GM19023 (cell line): ENCODE data around the gene EFCAB7.

Source experiments
- ATAC-seq: cut with Tn5 transposase; IDR thresholded peaks from one replicate; pipeline ENCODE4 v1.9.1; 2021; ENCODE audit warnings: mild to moderate bottlenecking, moderate library complexity; ENCODE audit not compliant: unreplicated experiment

The EFCAB7 gene

DNA sequence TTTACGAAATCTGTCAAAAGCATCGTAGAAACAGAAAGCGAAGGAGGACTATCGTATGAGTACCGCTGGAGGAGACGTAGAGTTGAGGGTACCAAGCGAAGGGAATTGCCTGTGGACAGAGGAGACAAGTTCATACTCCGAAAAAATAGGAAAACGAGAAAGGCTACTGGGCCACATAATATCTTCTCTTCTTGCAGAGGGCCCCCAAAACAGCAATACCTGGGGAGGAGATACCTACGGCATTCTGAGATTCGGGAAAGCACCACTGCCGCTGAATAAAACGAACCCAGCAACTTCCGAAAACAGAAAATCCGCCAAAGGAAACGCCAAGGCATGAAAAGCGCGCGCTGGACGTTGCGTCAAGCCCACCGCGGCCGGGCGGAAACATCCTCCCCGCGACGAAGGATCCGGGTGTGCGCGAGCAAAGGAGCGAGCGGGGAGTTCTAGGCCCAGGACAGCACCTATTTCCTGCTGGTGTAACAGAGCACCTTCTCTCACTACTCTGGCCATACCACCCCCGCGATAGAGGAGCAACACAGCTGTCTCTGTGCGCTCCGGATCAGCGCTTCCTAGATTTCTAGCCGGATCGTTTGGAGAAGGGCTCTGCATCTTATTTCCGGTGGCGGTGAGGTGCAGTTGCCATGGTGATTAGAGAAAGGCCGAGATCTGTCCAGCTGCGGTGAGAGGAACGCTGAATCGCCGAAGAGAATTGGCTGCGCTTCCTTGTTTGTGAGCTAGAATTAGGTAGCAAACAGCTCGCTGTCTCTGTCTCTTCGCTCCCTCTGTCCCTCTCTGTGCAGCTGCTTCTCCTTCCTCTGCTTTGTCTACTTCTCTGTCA is at the start of gene EFCAB7, which contains the start of gene ITGB3BP:
Gene EFCAB7 (plus strand): TSS at position 635 of the 838 bp plus-strand sequence. CDS start 2,048 bp downstream, outside the sequence.
Gene ITGB3BP (minus strand): TSS at position 335 of the 838 bp plus-strand sequence. CDS start 92 bp downstream, at position 243.
- peak; percentile 88 for ATAC-seq

- ATAC-seq = no peak
These were observed 47.6 kb upstream of the EFCAB7 start for GRCh38 chr1:63475761-63476160.

GRCh38 chr1:63480057-63480456 is 43.3 kb upstream of the EFCAB7 start:
- ATAC-seq = no peak

DNA sequence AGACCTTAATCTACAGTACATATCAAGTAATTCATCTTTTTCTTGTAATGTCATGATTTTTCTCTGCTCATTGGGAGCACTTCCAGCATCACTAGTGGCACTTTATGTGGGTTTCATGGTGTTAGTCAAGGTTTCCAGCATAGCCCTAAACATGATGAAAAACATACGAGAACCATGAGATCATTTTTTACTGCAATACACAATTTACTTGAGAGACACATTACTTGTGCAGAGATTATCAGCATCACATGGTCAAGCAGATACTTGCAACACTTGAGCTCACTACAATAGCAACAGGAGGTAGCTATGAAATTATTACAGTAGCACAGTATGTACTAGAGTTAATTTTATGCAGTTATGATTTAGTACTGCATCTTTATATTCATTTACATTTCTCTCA is 36.7 kb upstream of the EFCAB7 start:
- no peak for ATAC-seq

GRCh38 chr1:63487336-63488065 is 35.8 kb upstream of the EFCAB7 start:
- ATAC-seq = no peak

DNA sequence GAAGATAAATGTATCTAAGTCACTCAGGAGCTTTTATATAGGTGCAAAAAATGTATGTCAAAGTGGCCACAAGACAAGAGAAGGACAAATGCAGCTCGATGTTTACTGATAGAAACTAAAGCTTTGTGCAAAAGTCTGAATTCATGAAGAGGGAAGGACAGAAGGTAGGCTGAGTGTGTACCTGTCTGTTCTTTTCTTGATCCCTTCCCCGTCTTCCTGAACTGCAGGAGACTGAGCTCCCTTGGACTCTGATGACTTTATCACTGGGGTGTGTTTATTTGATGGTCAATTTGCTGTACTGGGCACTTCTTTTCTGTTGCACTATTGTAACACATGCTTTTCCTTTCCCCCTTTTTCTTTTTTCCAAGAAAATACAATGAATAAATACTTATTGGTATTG is 25.7 kb upstream of the EFCAB7 start:
- ATAC-seq = no peak

GRCh38 chr1:63498106-63498505 is 25.2 kb upstream of the EFCAB7 start:
- no peak for ATAC-seq

- no peak for ATAC-seq
These were observed 22.1 kb upstream of the EFCAB7 start for GRCh38 chr1:63501256-63501655.

GRCh38 chr1:63506782-63507181 is 16.5 kb upstream of the EFCAB7 start:
- ATAC-seq = no peak

DNA sequence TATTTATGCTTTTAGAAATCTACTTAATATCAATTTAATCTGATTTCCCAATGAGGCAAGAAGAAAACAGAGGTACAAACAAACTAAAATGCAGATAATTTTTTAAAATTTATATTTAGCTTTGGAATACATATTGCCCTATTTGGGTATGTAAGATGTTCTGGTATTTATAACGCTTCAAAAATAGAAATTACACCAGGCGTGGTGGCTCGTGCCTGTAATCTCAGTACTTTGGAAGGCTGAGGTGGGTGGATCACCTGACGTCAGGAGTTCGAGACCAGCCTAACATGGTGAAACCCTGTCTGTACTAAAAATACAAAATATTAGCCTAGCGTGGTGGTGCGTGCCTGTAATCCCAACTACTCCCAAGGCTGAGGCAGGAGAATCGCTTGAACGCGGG is 13.6 kb upstream of the EFCAB7 start:
- ATAC-seq = no peak

GRCh38 chr1:63512584-63512983 is 10.7 kb upstream of the EFCAB7 start:
- ATAC-seq = no peak

- no peak for ATAC-seq
These were observed 6.7 kb upstream of the EFCAB7 start for GRCh38 chr1:63516629-63517028.

- ATAC-seq = peak; percentile 16
These were observed 413 bp downstream of the EFCAB7 start for GRCh38 chr1:63523738-63524137.

DNA sequence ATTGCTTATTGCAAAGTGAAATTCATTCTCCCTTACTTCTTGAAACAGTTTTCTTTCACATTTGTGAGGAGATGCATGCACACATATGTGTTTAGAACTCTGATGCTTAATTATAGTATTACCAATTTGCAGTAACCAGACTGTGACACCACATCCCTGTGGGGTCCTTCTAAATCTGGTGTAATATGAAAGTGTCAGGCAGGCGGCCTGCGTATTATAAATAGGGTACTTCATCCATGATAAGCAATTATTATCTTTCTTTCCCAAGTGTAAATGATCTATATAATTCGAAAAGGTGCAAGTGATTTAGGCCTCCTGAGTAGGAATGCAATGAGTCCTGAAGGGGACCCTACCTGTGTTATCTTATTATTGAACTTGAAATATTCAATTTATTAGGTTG is 876 bp downstream of the EFCAB7 start:
- no peak for ATAC-seq

DNA sequence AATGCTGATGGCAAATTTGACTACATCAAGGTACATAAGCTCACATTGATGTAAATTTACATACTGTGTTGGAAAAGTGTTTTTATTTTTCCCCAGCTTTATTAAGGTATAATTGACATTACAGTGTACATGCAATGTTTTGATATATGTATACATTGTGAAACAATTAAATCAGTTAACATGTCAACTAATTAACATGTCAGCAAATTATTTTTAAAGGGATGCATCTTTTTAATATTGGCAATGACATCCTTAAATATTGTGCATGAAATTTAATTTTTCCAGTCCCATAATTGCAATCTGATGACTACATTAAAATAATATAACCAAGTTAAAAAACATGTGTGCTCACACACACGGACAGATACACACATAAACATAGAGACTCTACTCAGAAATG is 9.4 kb downstream of the EFCAB7 start:
- no peak for ATAC-seq

- no peak for ATAC-seq
These were observed 10.6 kb downstream of the EFCAB7 start for GRCh38 chr1:63533931-63534330.

DNA sequence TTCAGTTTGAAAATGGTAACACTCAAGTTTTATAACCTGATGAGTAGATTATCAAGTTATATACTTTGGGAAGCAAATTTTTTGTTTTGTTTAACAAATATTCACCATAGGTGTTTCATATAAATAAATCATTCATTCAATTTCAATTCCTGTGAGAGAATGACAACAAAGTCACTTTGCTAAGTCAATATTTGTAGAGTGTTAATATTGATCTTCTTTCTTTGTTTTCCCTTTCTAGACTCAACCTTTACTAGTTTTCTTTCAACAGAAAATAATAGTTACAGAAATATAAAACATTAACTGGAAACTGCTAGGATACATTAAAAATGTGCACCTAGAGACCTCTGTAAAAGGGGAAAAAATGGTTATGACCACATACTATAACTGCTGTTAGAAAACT is 11.1 kb downstream of the EFCAB7 start:
- no peak for ATAC-seq

DNA sequence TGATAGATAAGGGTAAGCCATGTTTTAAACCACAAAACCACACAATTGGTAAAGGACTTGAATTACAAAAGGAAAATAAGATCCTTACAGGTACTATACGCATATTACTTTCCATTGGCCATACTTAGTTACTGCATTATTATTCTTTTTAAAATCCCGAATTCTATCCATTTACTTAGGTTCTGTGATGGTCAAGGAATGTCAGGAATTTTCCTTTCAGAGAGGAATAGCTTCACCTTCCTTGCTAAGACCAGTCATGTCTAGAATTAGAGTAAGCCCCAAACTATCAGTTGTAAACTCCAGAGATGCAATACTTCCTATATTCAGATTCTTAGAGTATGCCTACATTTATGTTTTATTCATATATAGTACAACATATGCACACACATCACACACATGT is 13.7 kb downstream of the EFCAB7 start:
- no peak for ATAC-seq

GRCh38 chr1:63537940-63538339 is 14.6 kb downstream of the EFCAB7 start:
- ATAC-seq = no peak

DNA sequence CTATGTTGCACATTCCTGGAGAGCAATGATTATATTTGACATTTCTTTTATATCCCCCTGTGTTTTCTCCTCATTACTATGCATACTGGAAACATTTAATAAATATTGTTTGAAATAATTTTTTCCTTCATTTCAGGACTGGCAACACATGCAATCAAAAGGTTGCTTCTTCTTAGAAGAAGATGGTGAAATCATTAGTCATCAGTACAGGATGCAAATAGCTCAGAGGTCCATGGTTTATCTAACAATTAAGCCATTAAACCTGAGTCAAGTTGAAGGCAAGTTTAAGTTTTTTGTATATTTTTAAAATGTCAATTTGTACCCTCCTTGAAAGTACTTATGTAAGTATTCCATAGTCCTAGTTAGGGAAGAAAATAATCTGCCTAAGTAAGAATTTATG is 22.5 kb downstream of the EFCAB7 start:
- no peak for ATAC-seq

DNA sequence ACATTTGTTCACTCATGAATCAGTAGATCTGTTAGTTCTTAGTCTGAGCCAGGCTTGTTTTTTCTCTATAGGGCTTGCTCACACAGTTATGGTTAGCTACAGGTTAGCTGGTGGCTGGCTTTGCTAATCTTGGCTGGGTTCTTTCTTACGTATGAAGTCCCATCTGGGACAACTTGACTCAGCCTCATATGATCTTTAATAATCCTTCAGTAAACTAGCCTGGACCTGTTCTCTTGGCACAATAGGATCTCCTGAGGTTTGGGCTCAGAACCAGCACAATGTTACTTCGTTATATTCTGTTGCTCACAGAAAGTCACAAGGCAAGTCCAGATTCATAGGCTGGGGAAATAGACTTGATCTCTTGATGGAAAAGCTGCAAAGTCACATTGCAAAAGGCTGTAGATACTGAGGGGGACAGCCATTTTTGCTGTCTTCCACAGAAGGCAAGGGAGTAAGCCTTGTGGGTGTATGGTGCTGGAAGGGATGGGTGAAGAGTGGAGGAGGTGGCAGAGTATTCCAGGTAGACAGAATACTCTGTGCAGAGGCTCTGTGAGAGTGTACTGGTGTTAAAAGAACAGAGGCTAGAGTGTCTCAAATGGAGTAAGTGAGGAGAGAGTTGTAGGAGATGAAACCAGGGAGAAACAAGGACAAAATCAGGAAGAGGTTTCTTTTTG is 24.4 kb downstream of the EFCAB7 start:
- ATAC-seq = no peak

- ATAC-seq = no peak
These were observed 25.0 kb downstream of the EFCAB7 start for GRCh38 chr1:63548303-63548702.
